OCI-LY3 (cell line): ENCODE results near the gene POU2AF1.

ENCODE experiments used
- EZH2phosphoT487 ChIP-seq: fragments of 200-600 bp; shearing (Covaris generic); IDR thresholded peaks from 2 replicates; pipeline ENCODE4 v1.6.1; 2018; ENCODE audit warnings: antibody characterized with exemption, mixed run types, low read depth
- TF ChIP-seq, protein P1 (sequence below): fragments of 200-600, 300-600 bp; sonication (generic); IDR thresholded peaks from 2 replicates; pipeline ENCODE4 v1.5.1; 2014; ENCODE audit warnings: antibody characterized with exemption, low read length, low read depth

DNA sequence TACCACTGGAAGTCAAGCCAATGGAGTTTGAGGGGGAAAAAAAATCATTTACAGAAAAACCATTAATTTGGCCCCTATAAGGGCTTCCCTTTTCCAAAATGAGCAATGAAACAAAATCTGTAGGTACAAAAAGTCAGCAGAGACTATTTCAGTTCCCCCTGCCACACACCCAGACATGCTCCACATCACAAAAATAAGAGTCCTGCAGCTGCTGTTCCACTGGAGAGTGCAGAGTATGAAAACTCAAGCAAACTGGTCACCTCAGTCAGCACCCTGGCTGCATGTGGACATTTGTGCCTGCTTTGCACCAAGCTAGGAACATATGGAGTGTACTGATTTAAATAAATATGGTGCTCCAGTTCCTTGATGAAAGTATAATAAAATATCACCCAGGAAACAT lies 15.1 kb downstream of the POU2AF1 start:
- TF ChIP-seq, protein P1, sequence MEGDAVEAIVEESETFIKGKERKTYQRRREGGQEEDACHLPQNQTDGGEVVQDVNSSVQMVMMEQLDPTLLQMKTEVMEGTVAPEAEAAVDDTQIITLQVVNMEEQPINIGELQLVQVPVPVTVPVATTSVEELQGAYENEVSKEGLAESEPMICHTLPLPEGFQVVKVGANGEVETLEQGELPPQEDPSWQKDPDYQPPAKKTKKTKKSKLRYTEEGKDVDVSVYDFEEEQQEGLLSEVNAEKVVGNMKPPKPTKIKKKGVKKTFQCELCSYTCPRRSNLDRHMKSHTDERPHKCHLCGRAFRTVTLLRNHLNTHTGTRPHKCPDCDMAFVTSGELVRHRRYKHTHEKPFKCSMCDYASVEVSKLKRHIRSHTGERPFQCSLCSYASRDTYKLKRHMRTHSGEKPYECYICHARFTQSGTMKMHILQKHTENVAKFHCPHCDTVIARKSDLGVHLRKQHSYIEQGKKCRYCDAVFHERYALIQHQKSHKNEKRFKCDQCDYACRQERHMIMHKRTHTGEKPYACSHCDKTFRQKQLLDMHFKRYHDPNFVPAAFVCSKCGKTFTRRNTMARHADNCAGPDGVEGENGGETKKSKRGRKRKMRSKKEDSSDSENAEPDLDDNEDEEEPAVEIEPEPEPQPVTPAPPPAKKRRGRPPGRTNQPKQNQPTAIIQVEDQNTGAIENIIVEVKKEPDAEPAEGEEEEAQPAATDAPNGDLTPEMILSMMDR = no peak
- TF ChIP-seq EZH2phosphoT487 = no peak
